T-helper 2 cell (primary cell): ENCODE data around the gene SKP1.

Source experiments
- DNase-seq, 5 experiments: peaks; one replicate each; pipeline versions ENCODE4 v3.0.0 to v3.0.0-alpha.2; 2012 to 2022

Gene SKP1

DNA sequence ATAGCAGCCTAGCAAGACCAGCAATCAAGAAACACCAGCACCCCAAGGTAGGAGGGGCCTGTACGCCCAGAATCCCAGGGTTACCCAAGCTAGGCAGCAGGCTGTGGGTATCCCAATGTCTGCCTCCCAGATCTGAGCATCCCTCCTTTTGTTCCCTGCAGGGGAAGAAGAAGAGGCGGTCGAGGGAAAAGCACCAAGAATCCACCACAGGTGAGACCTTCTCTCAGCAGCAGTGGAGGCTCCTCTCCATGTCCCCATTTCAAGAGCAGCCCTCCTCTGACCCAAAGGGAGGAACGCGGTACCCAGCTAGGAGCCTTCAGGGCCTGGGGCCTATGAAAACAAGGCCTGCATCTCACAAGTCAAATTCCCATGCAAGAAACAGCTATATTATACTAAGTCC is 33.3 kb downstream of the SKP1 start:
- no peak for DNase-seq

DNA sequence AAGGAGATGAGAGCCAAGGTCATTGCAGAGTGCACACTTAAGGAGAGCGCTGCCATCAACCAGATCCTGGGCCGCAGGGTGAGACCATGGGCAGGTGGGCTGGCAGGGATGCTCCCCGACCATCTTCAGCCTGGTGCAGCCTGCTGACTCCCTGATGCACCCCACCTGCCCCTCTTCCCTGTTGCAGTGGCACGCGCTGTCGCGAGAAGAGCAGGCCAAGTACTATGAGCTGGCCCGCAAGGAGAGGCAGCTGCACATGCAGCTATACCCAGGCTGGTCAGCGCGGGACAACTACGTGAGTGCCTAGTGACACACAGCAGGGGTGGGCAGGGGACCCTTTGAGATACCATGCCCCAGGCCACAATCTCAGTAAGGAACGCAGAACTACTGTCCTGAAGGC is 33.9 kb downstream of the SKP1 start:
- no peak for DNase-seq

- DNase-seq = no peak
These were observed 34.7 kb downstream of the SKP1 start for GRCh38 chr5:134142052-134142451.

DNA sequence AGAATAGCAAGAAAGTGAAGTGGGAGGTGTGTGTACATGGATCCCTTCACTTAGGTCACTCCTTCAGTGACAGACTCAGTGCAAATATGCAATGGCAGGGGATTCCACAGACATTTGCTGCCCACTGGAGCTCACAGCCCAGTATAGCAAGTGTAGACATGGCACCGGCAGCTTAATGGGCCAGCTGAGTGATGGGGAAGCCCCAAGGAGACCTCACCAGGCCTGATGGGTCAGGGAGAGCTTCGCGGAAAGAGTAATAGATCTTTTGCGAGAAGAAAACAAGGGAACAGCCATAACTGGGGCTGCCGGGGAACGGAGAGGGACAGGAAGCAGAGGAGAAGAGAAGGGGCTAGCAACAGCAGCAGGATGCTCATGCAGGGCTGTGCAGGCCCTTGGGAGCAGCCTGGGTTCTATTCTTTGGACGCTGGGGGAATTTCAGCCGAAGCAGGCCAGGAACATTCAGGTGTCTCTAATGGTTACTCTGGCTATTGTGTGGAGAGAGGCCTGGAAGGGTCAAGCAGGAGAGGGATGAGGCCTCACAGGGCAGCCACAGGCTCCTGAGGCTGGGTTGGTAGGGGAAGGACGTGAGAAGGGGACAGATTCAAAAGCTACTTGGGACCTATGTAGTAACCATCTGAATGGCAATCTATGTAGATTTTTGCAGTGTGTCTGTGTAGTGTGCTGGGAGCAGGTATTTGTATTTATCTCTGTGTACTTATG is 35.3 kb downstream of the SKP1 start:
- no peak for DNase-seq

DNA sequence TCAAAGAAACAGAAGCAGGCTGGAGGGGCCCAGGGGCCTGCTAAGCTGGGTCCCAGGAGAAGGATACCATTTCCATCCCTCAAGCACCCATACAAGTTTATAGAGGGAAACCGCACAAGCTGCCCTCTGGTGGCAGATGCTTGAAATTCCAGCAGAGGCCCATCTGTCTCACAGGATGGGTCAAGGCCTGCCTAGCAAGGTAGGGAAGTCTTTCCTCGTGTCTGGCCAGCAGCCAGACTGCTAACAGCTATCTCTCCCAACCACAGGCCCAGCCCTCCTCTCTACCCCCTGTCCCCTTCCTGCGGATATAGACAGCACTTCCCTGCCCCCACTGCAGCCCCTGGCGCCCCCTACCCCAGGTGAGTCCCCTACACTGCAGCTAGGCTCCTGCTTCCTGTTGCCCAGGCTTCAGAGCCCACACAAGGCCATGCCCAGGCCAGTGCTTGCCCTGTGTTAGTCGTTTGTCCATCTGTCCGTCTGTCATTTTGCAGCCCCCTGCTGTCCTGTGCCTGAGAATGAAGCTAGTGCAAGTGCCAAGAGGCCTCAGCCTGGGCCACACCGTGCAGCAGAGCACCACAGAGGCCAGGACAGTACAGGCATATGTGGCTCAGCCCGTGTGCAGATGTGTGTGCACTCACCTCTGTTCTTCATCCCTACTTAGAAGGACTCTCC is 36.1 kb downstream of the SKP1 start:
- DNase-seq = peak in 4 of 5 experiments; percentile 43 to 60 (median 55)

DNA sequence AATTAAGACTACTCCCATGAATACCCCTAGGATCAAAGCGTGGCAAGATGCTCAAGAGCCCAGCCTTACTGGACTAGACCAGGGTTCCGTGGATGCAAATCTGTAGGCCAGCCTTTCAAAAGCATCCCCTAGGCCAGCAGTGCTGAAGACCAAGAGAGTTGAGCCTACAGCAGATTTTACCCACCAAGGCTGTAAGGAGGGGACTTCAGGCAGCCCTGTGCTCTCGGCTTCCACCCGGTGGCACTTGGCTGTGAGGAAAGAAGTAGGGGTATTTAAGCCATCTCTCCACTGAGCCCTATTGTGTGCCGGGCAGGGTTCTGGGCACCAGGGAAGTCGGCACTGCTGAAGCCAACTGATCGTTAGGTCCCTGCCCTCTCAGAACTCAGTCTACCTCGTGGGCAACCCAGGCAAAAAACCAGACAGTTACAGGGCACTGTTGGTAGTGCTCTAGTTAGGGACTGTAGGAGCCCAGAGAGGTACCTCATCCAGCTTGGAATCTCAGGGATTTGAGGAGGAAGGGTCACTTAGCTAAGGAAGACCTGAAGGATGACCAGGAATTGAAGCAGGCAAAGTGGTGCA is 36.8 kb downstream of the SKP1 start:
- DNase-seq = no peak

DNA sequence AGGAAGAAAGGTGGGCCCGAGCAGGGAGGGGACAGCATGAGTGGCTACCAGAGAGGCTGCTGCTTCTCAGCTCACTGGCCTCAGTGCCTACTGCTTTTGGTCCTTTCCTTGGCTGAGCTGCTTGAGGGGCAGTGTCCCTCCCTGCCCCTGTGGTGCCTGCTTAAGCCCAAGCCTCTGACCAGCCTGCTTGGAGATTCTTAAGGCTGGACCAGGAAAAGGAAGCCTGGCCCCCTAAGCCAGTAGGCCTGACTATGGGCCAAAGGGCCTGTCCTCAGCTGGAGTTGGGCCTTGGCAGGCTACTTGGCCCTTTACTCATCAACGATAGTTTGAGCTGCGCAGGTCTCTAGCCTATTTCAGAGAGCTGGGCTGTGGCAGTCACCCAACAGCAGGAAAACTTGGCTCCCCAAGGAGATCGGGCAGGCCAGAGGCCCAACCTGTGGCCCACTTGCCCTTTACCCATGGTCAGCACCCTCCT is 37.3 kb downstream of the SKP1 start:
- no peak for DNase-seq

DNA sequence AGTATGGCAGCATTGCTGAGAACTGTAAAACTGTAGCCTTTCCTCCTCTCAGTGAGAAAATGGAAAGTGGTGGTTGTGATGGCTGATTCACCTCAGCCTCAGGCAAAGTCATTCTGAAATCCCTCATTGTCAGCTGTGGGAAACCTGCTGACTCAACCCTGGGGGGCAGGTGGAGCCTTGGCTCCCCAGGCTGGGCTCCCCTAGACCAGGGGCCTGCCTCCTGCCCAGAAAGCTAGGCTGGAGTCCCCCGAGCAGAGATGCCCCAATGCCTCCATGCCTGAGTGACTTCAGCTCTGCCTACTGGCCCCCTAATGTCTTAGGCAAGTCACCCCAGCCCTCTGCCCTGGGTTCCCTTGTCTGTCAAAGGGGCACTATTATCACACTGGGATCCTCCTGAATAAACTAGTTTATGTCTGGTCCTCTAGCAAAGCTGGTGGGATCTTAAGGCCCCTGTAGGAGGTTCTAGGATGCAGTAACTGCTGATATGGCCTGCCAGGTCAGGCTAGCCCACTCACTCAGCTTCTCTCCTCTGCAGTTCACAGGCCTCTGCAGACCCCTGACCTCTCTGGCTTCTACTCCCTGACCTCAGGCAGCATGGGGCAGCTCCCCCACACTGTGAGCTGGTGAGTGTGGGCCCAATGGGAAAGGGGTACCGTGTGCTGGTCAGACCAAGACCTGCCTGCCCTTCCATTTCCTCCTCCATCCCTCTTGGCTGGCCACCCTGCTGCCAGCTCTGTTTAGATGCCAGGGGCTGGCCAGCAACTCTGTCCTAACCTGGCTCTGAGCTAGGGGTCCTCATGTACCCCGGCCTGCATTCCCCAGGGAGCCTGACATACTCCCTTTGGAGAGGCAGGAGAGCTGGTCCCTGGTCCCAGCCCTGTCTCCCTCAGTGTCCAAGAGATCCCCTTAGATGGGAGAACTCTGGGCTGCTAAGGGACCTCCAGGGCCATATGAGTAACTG is 38.1 kb downstream of the SKP1 start:
- peak in 2 of 5 experiments; percentile 55 to 80 for DNase-seq

DNA sequence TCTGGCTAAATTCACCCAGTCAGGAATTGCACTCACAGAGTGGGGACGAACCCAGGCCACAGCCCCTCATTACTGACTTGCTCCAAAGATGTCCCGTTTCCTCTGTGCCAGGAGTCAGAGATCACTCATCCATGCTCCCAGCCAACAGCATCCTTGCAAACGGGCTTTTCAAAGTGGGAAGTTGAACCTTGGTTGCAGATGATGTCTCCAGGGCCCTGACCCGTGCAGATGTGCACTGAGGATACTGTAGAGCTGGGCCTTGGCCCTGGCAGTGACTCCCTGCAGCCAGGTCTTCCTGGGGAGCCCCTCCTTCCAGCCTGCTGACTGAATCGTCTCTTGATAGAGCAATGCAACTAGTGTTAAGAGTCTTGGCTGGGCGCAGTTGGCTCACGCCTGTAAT is 40.0 kb downstream of the SKP1 start:
- no peak for DNase-seq

GRCh38 chr5:134136221-134136631 is 40.5 kb downstream of the SKP1 start:
- no peak for DNase-seq

- DNase-seq = peak in 1 of 5 experiments; percentile 8
These were observed 41.6 kb downstream of the SKP1 start for GRCh38 chr5:134135091-134135655.

- peak in 2 of 5 experiments; percentile 0 to 7 for DNase-seq
These were observed 42.7 kb downstream of the SKP1 start for GRCh38 chr5:134133995-134134541.

DNA sequence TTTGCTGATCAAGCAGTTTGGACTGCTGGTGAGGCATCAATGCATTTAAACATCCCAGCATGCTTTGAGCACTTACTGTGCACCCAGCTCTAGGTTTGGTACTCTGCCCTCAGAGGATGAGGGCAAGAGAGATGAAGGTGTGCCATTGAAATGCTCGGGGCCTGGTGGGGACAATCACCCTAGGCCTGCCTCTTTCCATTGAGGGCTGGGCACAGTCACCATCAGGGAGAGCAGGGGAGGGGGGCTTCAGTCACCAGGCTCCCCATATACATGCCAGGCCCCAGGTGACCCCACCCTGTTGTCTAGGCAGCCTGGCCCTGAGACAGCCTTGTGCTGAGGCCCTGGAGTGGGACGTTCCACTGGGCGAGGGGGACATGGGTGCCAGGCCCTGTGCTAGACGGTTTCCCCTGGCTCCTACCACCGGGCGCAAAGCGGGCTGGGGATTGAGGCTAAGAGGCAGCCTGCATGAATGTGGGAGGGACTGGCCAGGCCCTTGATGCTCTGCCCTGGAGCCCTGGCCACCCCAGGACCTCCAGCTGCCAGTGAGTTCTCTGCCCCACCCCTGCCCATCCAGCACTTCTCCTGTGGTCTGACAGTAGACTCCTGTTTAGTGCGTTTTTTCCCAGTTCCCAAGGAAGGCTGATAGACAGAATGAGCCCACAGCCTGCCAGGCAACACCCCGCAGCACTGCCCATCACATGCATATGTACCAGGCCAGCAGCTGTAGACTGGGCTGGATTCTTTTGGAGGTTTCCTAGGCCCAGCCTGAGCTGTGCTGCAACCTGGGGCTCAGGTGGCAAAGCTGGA is 43.4 kb downstream of the SKP1 start:
- peak in 2 of 5 experiments; percentile 0 to 7 for DNase-seq

DNA sequence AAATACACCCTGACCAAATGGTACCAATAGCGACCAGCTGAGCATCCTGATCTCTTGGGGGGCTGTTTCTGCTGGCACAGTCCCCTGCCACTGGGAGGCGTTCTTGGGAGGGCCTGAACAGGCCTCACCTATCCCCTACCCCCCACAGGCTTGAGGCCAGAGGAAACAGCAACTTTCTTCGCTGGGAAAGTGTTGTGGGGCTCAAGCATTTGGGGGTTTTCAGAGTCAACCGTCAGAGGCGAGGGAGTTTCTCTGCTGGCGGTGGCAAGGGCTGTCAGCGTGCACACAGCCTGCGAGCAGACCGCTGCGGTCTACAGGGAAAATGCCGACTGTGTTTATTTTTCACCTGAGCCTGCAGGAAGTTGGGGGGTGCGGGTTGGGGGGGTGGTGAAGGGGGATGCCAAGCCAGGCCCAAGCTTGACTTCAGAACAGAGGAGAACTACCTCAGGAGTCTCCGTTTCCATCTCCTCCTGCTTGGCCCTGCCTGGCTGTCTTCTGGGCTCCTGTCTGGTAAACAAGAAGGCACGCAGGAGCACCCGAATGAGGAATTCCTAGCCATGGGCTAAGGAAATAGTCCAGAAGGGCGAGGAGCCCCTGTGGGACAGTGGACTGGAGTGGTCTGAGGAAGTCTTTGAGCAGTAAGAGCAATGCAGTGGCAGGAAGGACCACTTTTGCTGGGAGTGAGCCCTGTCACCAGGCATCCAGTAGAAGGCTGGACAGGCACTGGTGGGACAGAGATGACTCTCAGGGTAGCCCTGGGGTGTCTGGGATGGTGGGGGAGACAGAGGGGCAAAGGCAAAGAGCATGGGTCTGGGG is 44.2 kb downstream of the SKP1 start:
- DNase-seq = peak; percentile 50 to 95 (median 77)

DNA sequence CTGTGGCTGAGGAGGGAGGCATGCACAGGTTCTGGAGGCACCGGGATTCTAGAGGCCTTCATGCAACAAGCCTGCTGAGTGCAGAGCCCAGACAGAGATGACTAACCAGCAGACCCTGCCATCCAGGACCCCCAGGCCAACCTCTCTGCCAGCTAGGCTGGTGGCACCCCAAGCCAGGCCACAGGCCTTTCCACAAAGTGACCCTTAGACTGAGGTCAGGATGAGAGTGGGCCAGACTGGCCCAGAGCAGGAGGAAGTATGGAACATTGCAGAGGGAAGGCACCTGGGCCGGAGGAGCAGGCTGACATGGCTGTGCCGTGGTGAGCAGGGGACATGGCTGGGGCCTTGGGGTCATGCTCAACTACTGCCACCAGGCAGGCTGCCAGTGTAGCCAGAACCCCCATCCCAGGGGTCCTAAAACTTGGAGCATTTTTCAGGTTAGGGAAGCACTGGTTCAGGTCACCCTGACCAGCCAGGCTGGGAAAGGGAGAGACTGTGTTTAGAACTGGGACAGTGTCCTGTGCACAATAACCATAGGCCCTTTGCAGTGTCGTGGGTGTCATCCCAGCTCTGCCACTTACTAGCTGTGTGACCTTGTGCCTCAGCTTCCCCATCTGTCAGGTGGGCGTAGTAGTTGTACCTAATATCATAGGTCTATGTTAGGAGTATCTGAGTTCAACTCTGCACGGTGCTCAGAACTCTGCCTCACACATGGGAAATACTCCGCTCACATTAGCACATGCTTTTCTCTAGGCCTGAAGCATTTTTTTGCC is 45.0 kb downstream of the SKP1 start:
- peak in 1 of 5 experiments; percentile 7 for DNase-seq

DNA sequence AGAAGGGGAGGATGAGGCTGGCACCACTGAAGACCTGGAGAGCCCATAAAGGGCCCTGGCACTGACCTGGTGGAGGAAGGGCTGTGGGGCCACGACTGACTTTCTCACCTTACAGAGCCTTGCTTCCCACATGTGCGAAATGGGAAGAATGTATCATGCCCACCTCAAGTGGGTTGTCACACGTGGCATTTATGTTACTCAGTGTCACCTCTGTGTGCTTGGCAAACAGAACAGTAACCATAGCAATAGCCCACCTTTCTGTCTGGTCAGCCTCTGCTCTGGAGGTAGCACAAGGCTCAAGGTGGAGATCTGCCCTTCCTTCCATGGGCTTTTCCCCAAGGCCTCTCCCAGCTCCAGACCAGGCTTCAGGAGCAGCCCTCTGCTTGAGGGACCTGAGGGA is 45.6 kb downstream of the SKP1 start:
- peak in 2 of 5 experiments; percentile 31 to 37 for DNase-seq

DNA sequence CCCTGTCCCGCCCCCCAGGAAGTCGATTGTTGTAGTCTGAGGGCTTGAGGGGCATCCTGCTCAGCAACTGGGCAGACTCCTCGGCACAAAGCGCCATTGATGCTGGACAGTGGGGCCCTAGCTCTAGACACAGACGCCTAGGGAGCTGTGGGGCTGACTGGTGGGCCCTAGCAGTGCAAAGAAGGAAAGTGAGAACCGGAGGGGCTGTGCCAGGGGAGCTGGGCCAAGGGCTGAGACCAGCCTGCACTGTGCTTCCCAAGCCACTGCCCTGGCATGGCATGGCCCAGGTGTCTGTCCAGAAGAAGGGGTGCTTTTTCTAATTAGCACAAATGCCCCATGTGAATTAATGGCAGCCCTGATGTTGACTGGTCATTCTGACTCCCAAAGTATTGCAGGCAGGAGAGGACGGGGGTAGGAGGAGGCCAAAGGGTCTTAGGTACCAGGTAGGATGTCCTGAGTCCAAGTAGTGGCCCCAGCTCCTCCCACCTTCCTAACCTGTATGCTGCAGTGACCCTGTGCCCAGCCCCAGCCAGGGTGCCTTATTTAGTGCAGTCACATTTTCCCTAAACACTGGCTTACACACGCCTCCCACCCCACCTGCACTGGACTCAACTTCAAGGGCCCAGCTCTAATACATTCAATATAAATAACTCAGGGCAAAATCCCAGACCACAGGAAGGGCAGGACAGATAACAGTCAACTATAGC is 46.4 kb downstream of the SKP1 start:
- no peak for DNase-seq

- peak in 1 of 5 experiments; percentile 39 for DNase-seq
These were observed 47.1 kb downstream of the SKP1 start for GRCh38 chr5:134129411-134130238.
